Esophagus squamous epithelium (tissue), 5 donors: ENCODE results near the gene CSNK1A1. TPM values are rescaled to one million over a fixed set of nuclear protein-coding genes. Genes with fewer than 3 reads are reported as not detected.

Source experiments
- DNase-seq: peaks from one replicate; lab custom pipeline; 2025; lab: John Stamatoyannopoulos, UW
- H3K27ac ChIP-seq, 4 donors: fragments of 200-600 bp; sonication (generic); one replicate each; pipeline ENCODE4 v1.5.1; 2016 to 2019; ENCODE audit warnings: mild to moderate bottlenecking in 1 of 4
- H3K27me3 ChIP-seq, 4 donors: fragments of 200-600 bp; sonication (generic); 1 replicate in 3 of 4; 2 replicates in 1 of 4; pipeline versions ENCODE4 v1.5.1 to v1.6.0; 2017 to 2021; ENCODE audit warnings: antibody characterized with exemption in 1 of 4
- H3K36me3 ChIP-seq, 3 donors: fragments of 200-600 bp; sonication (generic); one replicate each; pipeline ENCODE4 v1.5.1; 2016 to 2019
- H3K4me1 ChIP-seq, 3 donors: fragments of 200-600 bp; sonication (generic); one replicate each; pipeline ENCODE4 v1.5.1; 2017 to 2019
- H3K4me3 ChIP-seq, 4 donors: fragments of 200-600 bp; sonication (generic); 1 replicate in 3 of 4; 2 replicates in 1 of 4; pipeline ENCODE4 v1.5.1; 2016 to 2019; ENCODE audit warnings: mild to moderate bottlenecking in 2 of 4, moderate library complexity in 1 of 4
- H3K9me3 ChIP-seq, 3 donors: fragments of 200-600 bp; sonication (generic); one replicate each; pipeline ENCODE4 v1.5.1; 2016 to 2019
- POLR2A ChIP-seq, 4 donors: fragments of 450-650 bp; IDR thresholded peaks; one replicate each; pipeline ENCODE4 v1.6.1; 2017; ENCODE audit warnings: antibody characterized with exemption in 4 of 4, mild to moderate bottlenecking in 4 of 4, moderate library complexity in 3 of 4
- WGBS, 2 donors: methylation state at CpG; one replicate each; pipeline ENCODE4 v1.1.5; 2018; 5-methylcytosine and 5-hydroxymethylcytosine counted together
- intact Hi-C: fragments of 100-400 bp; cut with DNase I; formaldehyde crosslinking; loops from one replicate; pipeline ENCODE4 v1.15.0; 2022
- total RNA-seq, 4 donors: library from RNA; depleted of rRNA; stranded (reverse); fragments of >200 nt; gene quantifications; one replicate each; pipeline ENCODE4 v1.1.0, GENCODE V29; 2016
- TF ChIP-seq, protein P1 (sequence below), 6 experiments: fragments of 450-650 bp in 4 of 6; fragments of 200-600 bp in 2 of 6; sonication (generic) in 2 of 6; IDR thresholded peaks; one replicate each; pipeline ENCODE4 v1.5.1; 2016 to 2019; ENCODE audit warnings: antibody characterized with exemption in 6 of 6, mild to moderate bottlenecking in 4 of 6, moderate library complexity in 4 of 6
- donor health status: DM: yes; HTN: yes; CAD: no.

The CSNK1A1 gene
- total RNA-seq, 4 donors from 2014 or later: 223 to 388 (median 301) TPM

DNA sequence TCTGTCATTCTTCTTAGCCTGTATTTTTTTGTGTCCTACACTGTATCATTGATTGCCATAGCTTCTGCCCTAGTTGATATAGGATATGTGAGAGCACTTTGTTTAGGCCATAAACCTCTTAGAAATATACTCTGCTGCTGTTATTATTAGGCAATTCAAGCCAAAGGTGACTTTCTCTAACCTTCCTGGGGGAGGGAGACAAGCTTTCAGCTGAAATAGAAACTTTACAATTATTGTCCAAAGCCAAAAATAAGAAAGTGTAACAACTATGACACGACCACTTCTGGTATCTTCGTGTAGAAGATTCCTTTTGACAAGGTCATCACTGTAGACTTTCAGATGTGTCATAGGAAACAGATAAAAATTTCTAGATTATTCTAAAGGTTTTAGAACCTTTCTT lies 12.2 kb upstream of the CSNK1A1 start:
- 11 to 27% methylated on average over 2 of the region's 2 CpGs for WGBS, 2 donors
- intact Hi-C loops: loop anchor here (10.0 kb wide), 1 partner anchor 189 kb away; the partner anchor contains the start of gene IL17B
- DNase-seq: no peak
- Histone ChIP-seq H3K4me3 (no peak overlapping the region), H3K36me3 (no peaks in the 10 kb centered on the region), H3K27ac (peak overlapping the region; percentile 83 to 91 (median 86)), H3K9me3 (no peaks in the 10 kb centered on the region), H3K4me1 (peaks cover 14 to 60% (median 43%) of the 10 kb centered on the region in 3 donors), H3K27me3 (no peaks in the 10 kb centered on the region)
- TF ChIP-seq, protein P1, sequence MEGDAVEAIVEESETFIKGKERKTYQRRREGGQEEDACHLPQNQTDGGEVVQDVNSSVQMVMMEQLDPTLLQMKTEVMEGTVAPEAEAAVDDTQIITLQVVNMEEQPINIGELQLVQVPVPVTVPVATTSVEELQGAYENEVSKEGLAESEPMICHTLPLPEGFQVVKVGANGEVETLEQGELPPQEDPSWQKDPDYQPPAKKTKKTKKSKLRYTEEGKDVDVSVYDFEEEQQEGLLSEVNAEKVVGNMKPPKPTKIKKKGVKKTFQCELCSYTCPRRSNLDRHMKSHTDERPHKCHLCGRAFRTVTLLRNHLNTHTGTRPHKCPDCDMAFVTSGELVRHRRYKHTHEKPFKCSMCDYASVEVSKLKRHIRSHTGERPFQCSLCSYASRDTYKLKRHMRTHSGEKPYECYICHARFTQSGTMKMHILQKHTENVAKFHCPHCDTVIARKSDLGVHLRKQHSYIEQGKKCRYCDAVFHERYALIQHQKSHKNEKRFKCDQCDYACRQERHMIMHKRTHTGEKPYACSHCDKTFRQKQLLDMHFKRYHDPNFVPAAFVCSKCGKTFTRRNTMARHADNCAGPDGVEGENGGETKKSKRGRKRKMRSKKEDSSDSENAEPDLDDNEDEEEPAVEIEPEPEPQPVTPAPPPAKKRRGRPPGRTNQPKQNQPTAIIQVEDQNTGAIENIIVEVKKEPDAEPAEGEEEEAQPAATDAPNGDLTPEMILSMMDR (IDR thresholded peaks at IDR 0.05): no peak
- TF ChIP-seq POLR2A (IDR thresholded peaks at IDR 0.05): no peak

DNA sequence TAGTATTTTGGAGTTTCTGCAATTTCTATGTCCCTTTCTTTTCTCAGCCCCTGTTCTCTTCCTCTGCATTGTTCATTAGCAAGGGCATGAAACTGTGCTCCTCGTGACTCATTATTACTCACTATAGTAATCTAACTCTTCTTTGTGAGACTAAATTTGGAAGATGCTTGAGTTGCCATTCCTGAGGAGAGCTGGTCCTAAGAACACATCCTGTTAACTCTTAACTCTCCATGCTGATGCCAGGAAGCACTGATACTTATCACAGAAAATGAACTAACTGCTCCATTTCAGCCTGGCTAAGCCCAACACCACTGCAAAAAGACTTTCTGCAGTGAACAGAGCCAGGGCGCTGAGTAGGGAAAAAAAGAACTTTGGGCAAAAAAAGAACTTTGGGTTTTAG lies 10.6 kb upstream of the CSNK1A1 start:
- intact Hi-C loops: loop anchor here (10.0 kb wide), 1 partner anchor 187 kb away; the partner anchor contains the start of gene IL17B
- no peak for DNase-seq
- no peak for TF ChIP-seq POLR2A (IDR thresholded peaks at IDR 0.05)
- TF ChIP-seq, protein P1 (IDR thresholded peaks at IDR 0.05): no peak
- H3K4me1 ChIP-seq: peaks cover 14 to 60% (median 43%) of the 10 kb centered on the region in 3 donors
- WGBS, 2 donors: 19 to 25% methylated on average over 2 of the region's 2 CpGs
- H3K27ac ChIP-seq: peak overlapping the region; percentile 83 to 91 (median 86)
- peak overlapping the region in 1 of 4 donors; percentile 14 for H3K4me3 ChIP-seq
- no peaks in the 10 kb centered on the region for H3K9me3 ChIP-seq
- no peaks in the 10 kb centered on the region for H3K36me3 ChIP-seq
- H3K27me3 ChIP-seq: no peaks in the 10 kb centered on the region

DNA sequence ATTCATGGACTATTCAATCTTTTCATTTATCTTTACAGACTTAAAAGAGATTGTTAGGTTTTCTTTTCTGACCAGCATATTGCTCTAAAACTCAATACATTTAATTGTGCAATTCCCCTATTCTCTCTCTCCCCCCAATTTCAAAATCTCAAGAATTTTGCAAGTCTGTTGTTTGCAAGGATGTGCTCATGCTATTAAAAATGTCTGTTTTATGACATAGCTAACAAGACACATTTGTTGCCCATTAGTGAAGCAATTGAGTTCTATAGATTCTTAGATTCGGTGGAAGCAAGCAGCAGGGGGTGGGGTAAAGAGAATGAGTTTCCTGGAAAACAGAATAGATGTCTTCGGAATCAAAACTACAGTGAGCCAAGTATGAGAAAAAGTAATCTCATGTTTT lies 8.5 kb upstream of the CSNK1A1 start:
- intact Hi-C loops: loop anchor here (10.0 kb wide), 1 partner anchor 185 kb away; the partner anchor contains the start of gene IL17B
- 74 to 81% methylated on average over 2 of the region's 2 CpGs for WGBS, 2 donors

DNA sequence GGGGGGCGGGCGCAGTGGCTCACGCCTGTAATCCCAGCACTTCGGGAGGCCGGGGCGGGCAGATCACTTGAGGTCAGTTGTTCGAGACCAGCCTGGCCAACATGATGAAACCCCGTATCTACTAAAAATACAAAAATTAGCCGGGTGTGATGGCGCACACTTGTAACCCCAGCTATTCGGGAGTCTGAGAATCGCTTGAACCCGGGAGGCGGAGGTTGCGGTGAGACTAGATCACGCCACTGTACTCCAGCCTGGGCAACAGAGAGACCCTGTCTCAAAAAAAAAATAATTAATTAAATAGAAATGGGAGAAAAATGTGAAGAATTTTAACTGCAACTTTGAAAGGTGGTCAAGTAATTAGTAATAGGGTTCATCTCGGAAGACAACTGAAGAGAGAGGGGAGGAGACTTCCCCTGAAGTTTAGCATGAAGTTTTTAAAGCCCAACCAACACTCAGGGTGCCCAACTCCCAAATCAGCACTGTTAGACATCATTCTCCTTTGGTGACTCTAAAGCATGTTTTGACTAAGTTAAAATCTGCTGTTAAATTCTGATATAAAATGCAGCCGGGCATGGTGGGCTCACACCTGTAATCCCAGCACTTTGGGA lies 1.4 kb upstream of the CSNK1A1 start:
- H3K27ac ChIP-seq: peak overlapping the region in 3 of 4 donors; percentile 3 to 99 (median 97)
- intact Hi-C loops: loop anchor here (5.0 kb wide), 1 partner anchor 110 kb away; no protein-coding TSS in a partner anchor
- no peaks in the 10 kb centered on the region for H3K9me3 ChIP-seq
- 91% methylated on average over 17 to 18 of the region's 18 CpGs for WGBS, 2 donors
- H3K4me1 ChIP-seq: peaks cover 14 to 28% (median 16%) of the 10 kb centered on the region in 3 donors
- no peak overlapping the region for H3K4me3 ChIP-seq
- DNase-seq: no peak
- TF ChIP-seq, protein P1 (IDR thresholded peaks at IDR 0.05): no peak
- no peak for TF ChIP-seq POLR2A (IDR thresholded peaks at IDR 0.05)
- H3K27me3 ChIP-seq: no peaks in the 10 kb centered on the region
- H3K36me3 ChIP-seq: peaks cover 0 to 18% (median 0%) of the 10 kb centered on the region in 3 donors

More for the DNA sequence above, 8.5 kb upstream of the CSNK1A1 start:
- no peak for TF ChIP-seq POLR2A (IDR thresholded peaks at IDR 0.05)
- TF ChIP-seq, protein P1 (IDR thresholded peaks at IDR 0.05): no peak
- Histone ChIP-seq H3K27me3 (no peaks in the 10 kb centered on the region), H3K36me3 (no peaks in the 10 kb centered on the region), H3K4me3 (no peak overlapping the region), H3K4me1 (peaks cover 11 to 45% (median 37%) of the 10 kb centered on the region in 3 donors), H3K27ac (no peak overlapping the region), H3K9me3 (no peaks in the 10 kb centered on the region)
- DNase-seq: no peak

DNA sequence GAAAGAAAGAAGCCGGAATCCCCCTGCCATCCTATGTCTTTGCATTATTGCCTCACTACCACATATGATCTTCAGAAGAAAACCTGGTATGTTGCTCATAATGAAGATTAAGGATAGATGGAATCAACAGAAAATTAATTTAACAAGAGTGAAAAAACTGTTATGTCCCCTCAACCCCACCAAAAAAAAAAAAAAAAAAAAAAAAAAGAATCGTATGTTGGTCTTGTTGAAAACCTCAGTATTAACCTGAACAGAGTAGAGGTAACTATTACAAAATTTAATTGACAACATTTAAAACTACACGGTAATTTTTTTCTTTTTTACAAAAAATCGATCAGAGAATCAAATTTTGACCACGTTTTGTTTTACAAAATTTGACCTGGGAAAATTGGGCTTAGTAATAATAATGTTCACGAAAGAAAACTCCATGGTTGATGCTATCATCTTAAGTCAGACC lies 827 bp upstream of the CSNK1A1 start:
- Histone ChIP-seq H3K27ac (peak overlapping the region; percentile 97 to 99 (median 99)), H3K4me1 (peaks cover 14 to 34% (median 22%) of the 10 kb centered on the region in 3 donors), H3K36me3 (peaks cover 0 to 19% (median 0%) of the 10 kb centered on the region in 3 donors), H3K9me3 (no peaks in the 10 kb centered on the region), H3K27me3 (no peaks in the 10 kb centered on the region), H3K4me3 (peak overlapping the region; percentile 77 to 89 (median 82))
- 22 to 30% methylated on average over 6 of the region's 6 CpGs for WGBS, 2 donors
- TF ChIP-seq POLR2A (IDR thresholded peaks at IDR 0.05): no peak
- TF ChIP-seq, protein P1 (IDR thresholded peaks at IDR 0.05): no peak
- no peak for DNase-seq
- intact Hi-C loops: loop anchor here (5.0 kb wide), 1 partner anchor 110 kb away; no protein-coding TSS in a partner anchor
